GM23338 (cell line): Measurements from ENCODE around the gene MITF. TPM values are rescaled to one million over a fixed set of nuclear protein-coding genes. Genes with fewer than 3 reads are reported as not detected.

Source experiments
- CREB1 ChIP-seq: fragments of 250-450 bp; sonication (Bioruptor Pico); IDR thresholded peaks from 2 replicates; pipeline ENCODE4 v1.5.0; 2020; ENCODE audit warnings: low read depth, mild to moderate bottlenecking, moderate library complexity
- CTCF ChIP-seq, 2 experiments: fragments of 200-600 bp in 1 of 2; sonication (generic) in 1 of 2; conservative IDR thresholded peaks; 2 replicates each; pipeline versions ENCODE4 v1.5.1 to v1.6.1; 2016 to 2017; ENCODE audit warnings: antibody characterized with exemption in 2 of 2, low read depth in 2 of 2, mild to moderate bottlenecking in 2 of 2, moderate library complexity in 1 of 2
- EZH2 ChIP-seq: fragments of 200-600 bp; sonication (generic); IDR thresholded peaks from one replicate; pipeline ENCODE4 v1.8.0; 2017; ENCODE audit warnings: antibody characterized with exemption, mild to moderate bottlenecking, low read depth; ENCODE audit not compliant: unreplicated experiment
- EZH2phosphoT487 ChIP-seq: fragments of 200-600 bp; sonication (generic); IDR thresholded peaks from one replicate; pipeline ENCODE4 v1.8.1; 2018; ENCODE audit warnings: antibody characterized with exemption; ENCODE audit not compliant: unreplicated experiment
- JUNB ChIP-seq: IDR thresholded peaks from one replicate; pipeline ENCODE4 v1.6.1; 2016; ENCODE audit warnings: antibody characterized with exemption; ENCODE audit not compliant: unreplicated experiment
- STAT1 ChIP-seq: IDR thresholded peaks from one replicate; pipeline ENCODE4 v1.6.1; 2016; ENCODE audit warnings: antibody characterized with exemption; ENCODE audit not compliant: unreplicated experiment
- ZNF114 ChIP-seq: fragments of 250-450 bp; sonication (Bioruptor Pico); IDR thresholded peaks from 2 replicates; pipeline ENCODE4 v1.5.0; 2020; ENCODE audit warnings: mild to moderate bottlenecking, moderate library complexity
- ZNF331 ChIP-seq: fragments of 250-450 bp; sonication (Bioruptor Pico); IDR thresholded peaks from 2 replicates; pipeline ENCODE4 v1.5.0; 2020; ENCODE audit warnings: low read depth, mild to moderate bottlenecking, moderate library complexity
- polyA plus RNA-seq: library from polyadenylated mRNA; unstranded; fragments of >200 nt; fragmentation: Nextera tagmentation; extraction: Ambion mirVana; gene quantifications from 2 replicates; pipeline ENCODE4 v1.2.1, GENCODE V29; 2016
- total RNA-seq: library from RNA; depleted of rRNA; stranded (reverse); fragments of >200 nt; shearing (Covaris generic); gene quantifications from 2 replicates; pipeline ENCODE4 v1.2.3, GENCODE V29; 2014
- TF ChIP-seq, protein P1 (sequence below): fragments of 250-450 bp; sonication (Bioruptor Pico); IDR thresholded peaks from 2 replicates; pipeline ENCODE4 v1.5.0; 2020; ENCODE audit warnings: mild to moderate bottlenecking, moderate library complexity
- TF ChIP-seq, protein P2 (sequence below): IDR thresholded peaks from 2 replicates; pipeline ENCODE4 v1.6.1; 2016; ENCODE audit warnings: antibody characterized with exemption

The MITF gene
- total and polyA plus RNA-seq, 2 experiments from 2014 or later, result 1.9 to 2.4 TPM

- TF ChIP-seq, protein P1, sequence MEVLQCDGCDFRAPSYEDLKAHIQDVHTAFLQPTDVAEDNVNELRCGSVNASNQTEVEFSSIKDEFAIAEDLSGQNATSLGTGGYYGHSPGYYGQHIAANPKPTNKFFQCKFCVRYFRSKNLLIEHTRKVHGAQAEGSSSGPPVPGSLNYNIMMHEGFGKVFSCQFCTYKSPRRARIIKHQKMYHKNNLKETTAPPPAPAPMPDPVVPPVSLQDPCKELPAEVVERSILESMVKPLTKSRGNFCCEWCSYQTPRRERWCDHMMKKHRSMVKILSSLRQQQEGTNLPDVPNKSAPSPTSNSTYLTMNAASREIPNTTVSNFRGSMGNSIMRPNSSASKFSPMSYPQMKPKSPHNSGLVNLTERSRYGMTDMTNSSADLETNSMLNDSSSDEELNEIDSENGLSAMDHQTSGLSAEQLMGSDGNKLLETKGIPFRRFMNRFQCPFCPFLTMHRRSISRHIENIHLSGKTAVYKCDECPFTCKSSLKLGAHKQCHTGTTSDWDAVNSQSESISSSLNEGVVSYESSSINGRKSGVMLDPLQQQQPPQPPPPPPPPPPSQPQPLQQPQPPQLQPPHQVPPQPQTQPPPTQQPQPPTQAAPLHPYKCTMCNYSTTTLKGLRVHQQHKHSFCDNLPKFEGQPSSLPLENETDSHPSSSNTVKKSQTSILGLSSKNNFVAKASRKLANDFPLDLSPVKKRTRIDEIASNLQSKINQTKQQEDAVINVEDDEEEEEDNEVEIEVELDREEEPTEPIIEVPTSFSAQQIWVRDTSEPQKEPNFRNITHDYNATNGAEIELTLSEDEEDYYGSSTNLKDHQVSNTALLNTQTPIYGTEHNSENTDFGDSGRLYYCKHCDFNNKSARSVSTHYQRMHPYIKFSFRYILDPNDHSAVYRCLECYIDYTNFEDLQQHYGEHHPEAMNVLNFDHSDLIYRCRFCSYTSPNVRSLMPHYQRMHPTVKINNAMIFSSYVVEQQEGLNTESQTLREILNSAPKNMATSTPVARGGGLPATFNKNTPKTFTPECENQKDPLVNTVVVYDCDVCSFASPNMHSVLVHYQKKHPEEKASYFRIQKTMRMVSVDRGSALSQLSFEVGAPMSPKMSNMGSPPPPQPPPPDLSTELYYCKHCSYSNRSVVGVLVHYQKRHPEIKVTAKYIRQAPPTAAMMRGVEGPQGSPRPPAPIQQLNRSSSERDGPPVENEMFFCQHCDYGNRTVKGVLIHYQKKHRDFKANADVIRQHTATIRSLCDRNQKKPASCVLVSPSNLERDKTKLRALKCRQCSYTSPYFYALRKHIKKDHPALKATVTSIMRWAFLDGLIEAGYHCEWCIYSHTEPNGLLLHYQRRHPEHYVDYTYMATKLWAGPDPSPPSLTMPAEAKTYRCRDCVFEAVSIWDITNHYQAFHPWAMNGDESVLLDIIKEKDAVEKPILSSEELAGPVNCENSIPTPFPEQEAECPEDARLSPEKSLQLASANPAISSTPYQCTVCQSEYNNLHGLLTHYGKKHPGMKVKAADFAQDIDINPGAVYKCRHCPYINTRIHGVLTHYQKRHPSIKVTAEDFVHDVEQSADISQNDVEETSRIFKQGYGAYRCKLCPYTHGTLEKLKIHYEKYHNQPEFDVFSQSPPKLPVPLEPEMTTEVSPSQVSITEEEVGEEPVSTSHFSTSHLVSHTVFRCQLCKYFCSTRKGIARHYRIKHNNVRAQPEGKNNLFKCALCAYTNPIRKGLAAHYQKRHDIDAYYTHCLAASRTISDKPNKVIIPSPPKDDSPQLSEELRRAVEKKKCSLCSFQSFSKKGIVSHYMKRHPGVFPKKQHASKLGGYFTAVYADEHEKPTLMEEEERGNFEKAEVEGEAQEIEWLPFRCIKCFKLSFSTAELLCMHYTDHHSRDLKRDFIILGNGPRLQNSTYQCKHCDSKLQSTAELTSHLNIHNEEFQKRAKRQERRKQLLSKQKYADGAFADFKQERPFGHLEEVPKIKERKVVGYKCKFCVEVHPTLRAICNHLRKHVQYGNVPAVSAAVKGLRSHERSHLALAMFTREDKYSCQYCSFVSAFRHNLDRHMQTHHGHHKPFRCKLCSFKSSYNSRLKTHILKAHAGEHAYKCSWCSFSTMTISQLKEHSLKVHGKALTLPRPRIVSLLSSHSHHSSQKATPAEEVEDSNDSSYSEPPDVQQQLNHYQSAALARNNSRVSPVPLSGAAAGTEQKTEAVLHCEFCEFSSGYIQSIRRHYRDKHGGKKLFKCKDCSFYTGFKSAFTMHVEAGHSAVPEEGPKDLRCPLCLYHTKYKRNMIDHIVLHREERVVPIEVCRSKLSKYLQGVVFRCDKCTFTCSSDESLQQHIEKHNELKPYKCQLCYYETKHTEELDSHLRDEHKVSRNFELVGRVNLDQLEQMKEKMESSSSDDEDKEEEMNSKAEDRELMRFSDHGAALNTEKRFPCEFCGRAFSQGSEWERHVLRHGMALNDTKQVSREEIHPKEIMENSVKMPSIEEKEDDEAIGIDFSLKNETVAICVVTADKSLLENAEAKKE, result no peak
- TF ChIP-seq ZNF331 (CRISPR knock-in tag) (no peak), ZNF114 (CRISPR knock-in tag) (no peak), CTCF (conservative IDR thresholded peaks at IDR 0.05; ENCODE audit: low read depth in 2 of 2) (no peak), EZH2 (no peak), STAT1 (no peak), EZH2phosphoT487 (no peak), JUNB (no peak), CREB1 (CRISPR knock-in tag) (no peak)
- TF ChIP-seq, protein P2, sequence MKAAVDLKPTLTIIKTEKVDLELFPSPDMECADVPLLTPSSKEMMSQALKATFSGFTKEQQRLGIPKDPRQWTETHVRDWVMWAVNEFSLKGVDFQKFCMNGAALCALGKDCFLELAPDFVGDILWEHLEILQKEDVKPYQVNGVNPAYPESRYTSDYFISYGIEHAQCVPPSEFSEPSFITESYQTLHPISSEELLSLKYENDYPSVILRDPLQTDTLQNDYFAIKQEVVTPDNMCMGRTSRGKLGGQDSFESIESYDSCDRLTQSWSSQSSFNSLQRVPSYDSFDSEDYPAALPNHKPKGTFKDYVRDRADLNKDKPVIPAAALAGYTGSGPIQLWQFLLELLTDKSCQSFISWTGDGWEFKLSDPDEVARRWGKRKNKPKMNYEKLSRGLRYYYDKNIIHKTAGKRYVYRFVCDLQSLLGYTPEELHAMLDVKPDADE, result no peak
These were observed 10.2 kb downstream of the MITF start (continued) for GRCh38 chr3:69749461-69749860.
